Fibroblast of pulmonary artery (primary cell): Measurements from ENCODE around the gene SMC5.
"Not testable (repeated sequence)": the region's sequence is repeated elsewhere in the genome, so short reads cannot be mapped to it uniquely, and the experiment has no call there.

Source experiments
- DNase-seq: peaks from one replicate; pipeline ENCODE4 v3.0.0-alpha.2; 2010; ENCODE audit warnings: low read depth
- H3K4me3 ChIP-seq: replicated peaks from 2 replicates; pipeline ENCODE4 v1.5.1; 2011; ENCODE audit warnings: low read depth, mild to moderate bottlenecking, control low read depth, low read length, moderate library complexity
- CTCF ChIP-seq: IDR thresholded peaks from 2 replicates; pipeline ENCODE4 v1.5.1; 2011; ENCODE audit warnings: mild to moderate bottlenecking, control low read depth, low read length, inconsistent platforms; ENCODE audit errors: missing control alignments

The SMC5 gene

DNA sequence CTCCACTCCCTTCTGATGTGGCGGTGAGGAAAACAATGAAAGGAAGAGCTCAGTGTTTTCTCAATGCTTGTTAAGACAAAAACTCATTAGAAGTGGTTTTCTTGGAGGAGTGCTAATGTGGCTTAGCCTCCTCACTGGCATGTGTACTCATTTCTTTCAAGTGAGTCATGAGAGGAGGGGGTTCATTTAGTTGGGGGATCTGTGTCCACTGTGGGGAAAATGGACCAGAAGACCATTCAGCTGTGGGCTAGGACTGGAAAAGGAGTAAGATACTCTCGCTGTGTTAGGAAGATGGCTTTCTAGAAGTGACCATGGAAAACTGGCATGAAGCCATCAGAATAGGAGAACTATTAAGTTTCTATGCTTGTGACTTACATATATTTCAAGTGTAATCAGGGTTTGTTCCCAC, 132.2 kb downstream of the SMC5 start:
- H3K4me3 ChIP-seq = no peak overlapping the region
- DNase-seq = peak; percentile 56
- no peak for TF ChIP-seq CTCF

- no peak overlapping the region for H3K4me3 ChIP-seq
- TF ChIP-seq CTCF = peak; percentile 38
- no peak for DNase-seq
Measured at GRCh38 chr9:70392189-70392588, 133.4 kb downstream of the SMC5 start.

DNA sequence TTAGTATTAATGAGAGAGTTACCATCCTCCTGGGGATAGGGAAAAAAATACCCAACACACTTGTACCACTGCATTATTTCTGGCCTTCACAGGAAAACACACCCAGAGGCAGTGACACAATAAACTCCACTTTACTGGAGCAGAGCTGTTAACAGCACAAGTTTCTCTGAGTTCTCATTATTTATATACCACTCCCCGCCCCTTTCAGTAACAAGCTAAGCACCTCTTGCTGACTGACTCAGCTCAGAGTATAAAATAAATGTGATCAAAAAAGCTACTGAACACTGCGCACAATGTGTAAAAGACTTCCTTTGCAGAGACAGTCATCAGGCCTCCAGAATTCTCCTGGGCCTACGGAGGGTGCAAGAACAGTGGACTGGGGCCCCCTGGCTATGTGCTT, 134.1 kb downstream of the SMC5 start:
- no peak overlapping the region for H3K4me3 ChIP-seq
- DNase-seq = no peak
- TF ChIP-seq CTCF = no peak

DNA sequence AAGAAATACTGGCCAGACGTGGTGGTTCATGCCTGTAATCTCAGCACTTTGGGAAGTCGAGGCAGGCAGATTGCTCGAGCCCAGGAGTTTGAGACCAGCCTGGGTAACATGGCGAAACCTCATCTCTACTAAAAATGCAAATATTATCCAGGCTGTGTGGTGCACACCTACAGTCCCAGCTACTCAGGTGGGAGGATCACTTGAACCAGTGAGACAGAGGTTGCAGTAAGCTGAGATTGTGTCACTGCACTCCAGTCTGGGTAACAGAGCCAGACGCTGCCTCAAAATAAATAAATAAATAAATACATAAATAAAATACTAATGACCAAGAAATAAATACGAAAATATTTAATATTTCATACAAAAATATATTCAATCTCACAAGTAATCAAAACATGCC, 136.9 kb downstream of the SMC5 start:
- no peak for DNase-seq

DNA sequence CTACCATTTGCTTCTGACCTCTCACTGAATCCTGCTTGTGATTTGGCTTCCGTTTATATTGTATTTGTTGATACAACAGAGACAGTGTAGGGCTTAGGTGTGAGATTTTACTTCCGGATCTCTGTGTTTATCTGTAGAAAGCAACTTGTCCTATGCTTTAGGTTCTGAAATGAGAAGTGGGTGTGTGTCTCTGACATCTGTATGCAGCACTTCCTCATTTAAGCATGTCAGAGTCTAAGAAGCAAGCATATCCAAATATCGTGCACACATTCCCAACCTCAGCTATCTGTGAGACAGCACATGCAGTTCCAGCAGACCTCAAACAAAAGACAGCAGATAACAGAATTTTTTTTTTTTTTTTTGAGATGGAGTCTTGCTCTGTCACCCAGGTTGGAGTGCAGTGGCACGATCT, 139.4 kb downstream of the SMC5 start:
- H3K4me3 ChIP-seq = no peak overlapping the region
- no peak for DNase-seq
- TF ChIP-seq CTCF = no peak

More for the DNA sequence above, 136.9 kb downstream of the SMC5 start:
- H3K4me3 ChIP-seq = no peak overlapping the region
- no peak for TF ChIP-seq CTCF

- H3K4me3 ChIP-seq = no peak overlapping the region
- no peak for TF ChIP-seq CTCF
- DNase-seq = no peak
Measured at GRCh38 chr9:70399141-70399540, 140.4 kb downstream of the SMC5 start.

- DNase-seq = no peak
- H3K4me3 ChIP-seq = no peak overlapping the region
- TF ChIP-seq CTCF = no peak
Measured at GRCh38 chr9:70400107-70400892, 141.5 kb downstream of the SMC5 start.

DNA sequence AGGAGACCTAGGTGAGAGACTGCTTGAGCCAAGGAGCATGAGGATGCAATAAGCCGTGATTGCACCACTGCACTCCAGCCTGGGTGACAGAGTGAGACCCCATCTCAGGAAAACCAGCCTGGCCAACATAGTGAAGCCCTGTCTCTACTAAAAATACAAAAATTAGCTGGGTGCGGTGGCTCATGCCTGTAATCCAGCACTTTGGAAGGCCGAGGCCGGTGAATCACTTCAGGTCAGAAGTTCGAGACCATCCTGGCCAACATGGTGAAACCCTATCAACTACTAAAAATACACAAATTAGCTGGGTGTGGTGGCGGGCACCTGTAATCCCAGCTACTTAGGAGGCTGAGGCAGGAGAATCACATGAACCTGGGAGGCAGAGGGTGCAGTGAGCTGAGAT, 142.5 kb downstream of the SMC5 start:
- DNase-seq, H3K4me3 ChIP-seq: not testable (repeated sequence)
